SK-N-SH (cell line): ENCODE results near the gene CTSS. TPM values are rescaled to one million over a fixed set of nuclear protein-coding genes. Genes with fewer than 3 reads are reported as not detected.

ENCODE experiments used
- CTCF ChIA-PET: fragments of 300-600, 350-600 bp; formaldehyde crosslinking; extraction: SDS; loops from one replicate; lab custom pipeline; 2021; lab: Yijun Ruan, JAX
- POLR2A ChIA-PET: fragments of 350-600 bp; sonication (Branson Sonifier 250); formaldehyde crosslinking; extraction: SDS; loops from one replicate; lab custom pipeline; 2020; ENCODE audit warnings: antibody characterized with exemption, inconsistent platforms; lab: Yijun Ruan, JAX
- DNase-seq: peaks from one replicate; pipeline ENCODE4 v3.0.0; 2012
- H2AFZ ChIP-seq: fragments of 200-600 bp; sonication (generic); 2 replicates; pipeline ENCODE4 v1.8.1; 2016; ENCODE audit warnings: antibody characterized with exemption, mild to moderate bottlenecking, low read depth
- H3F3A ChIP-seq: fragments of 200-600 bp; sonication (generic); replicated peaks from 2 replicates; pipeline ENCODE3; 2016; ENCODE audit warnings: antibody characterized with exemption, mild to moderate bottlenecking; ENCODE audit not compliant: insufficient read depth
- H3K27ac ChIP-seq, 2 experiments: fragments of 200-500 bp in 1 of 2; fragments of 200-600 bp in 1 of 2; sonication (Bioruptor generic) in 1 of 2; sonication (generic), shearing (Covaris generic) in 1 of 2; 2 replicates each; pipeline versions ENCODE4 v1.5.1 to v1.6.1; 2014 to 2016; ENCODE audit warnings: low read depth in 2 of 2, inconsistent platforms in 1 of 2, low read length in 1 of 2, mild to moderate bottlenecking in 1 of 2, mixed read lengths in 1 of 2
- H3K27me3 ChIP-seq: fragments of 200-600 bp; sonication (generic), shearing (Covaris generic); 2 replicates; pipeline ENCODE4 v1.6.1; 2016; ENCODE audit warnings: mixed run types; ENCODE audit not compliant: insufficient read depth
- H3K36me3 ChIP-seq, 2 experiments: fragments of 200-500 bp in 1 of 2; fragments of 200-600 bp in 1 of 2; sonication (Bioruptor generic) in 1 of 2; sonication (generic) in 1 of 2; replicated peaks in 1 of 2; 2 replicates each; pipeline versions ENCODE3 to v1.5.1; 2014 to 2016; ENCODE audit warnings: low read length in 1 of 2, mild to moderate bottlenecking in 1 of 2; ENCODE audit not compliant: insufficient read depth in 2 of 2, control insufficient read depth in 1 of 2
- H3K4me1 ChIP-seq, 2 experiments: fragments of 200-500 bp in 1 of 2; fragments of 200-600 bp in 1 of 2; sonication (Bioruptor generic) in 1 of 2; sonication (generic), shearing (Covaris generic) in 1 of 2; 2 replicates each; pipeline versions ENCODE4 v1.5.1 to v1.6.1; 2014 to 2016; ENCODE audit warnings: low read depth in 1 of 2, low read length in 1 of 2, mixed run types in 1 of 2; ENCODE audit not compliant: insufficient read depth in 2 of 2, control insufficient read depth in 1 of 2
- H3K4me2 ChIP-seq: fragments of 200-600 bp; sonication (generic), shearing (Covaris generic); 2 replicates; pipeline ENCODE4 v1.6.1; 2017; ENCODE audit warnings: mixed run types
- H3K4me3 ChIP-seq, 2 experiments: fragments of 200-500 bp in 1 of 2; fragments of 200-600 bp in 1 of 2; sonication (Bioruptor generic) in 1 of 2; sonication (generic), shearing (Covaris generic) in 1 of 2; 2 replicates each; pipeline versions ENCODE4 v1.5.1 to v1.8.1; 2014 to 2016; ENCODE audit warnings: low read depth in 2 of 2, inconsistent platforms in 1 of 2, low read length in 1 of 2, mild to moderate bottlenecking in 1 of 2, mixed read lengths in 1 of 2, moderate library complexity in 1 of 2
- H3K79me2 ChIP-seq: fragments of 200-600 bp; sonication (generic); 2 replicates; pipeline ENCODE4 v1.8.1; 2017; ENCODE audit warnings: mild to moderate bottlenecking; ENCODE audit not compliant: insufficient read depth
- H3K9ac ChIP-seq: fragments of 200-600 bp; sonication (generic); 2 replicates; pipeline ENCODE4 v1.6.1; 2017; ENCODE audit warnings: mixed run types
- H3K9me2 ChIP-seq: fragments of 200-600 bp; sonication (generic); 2 replicates; pipeline ENCODE4 v1.6.1; 2017; ENCODE audit warnings: mixed run types
- H3K9me3 ChIP-seq: fragments of 200-600 bp; sonication (generic); 2 replicates; pipeline ENCODE4 v1.6.1; 2017; ENCODE audit warnings: mixed run types, mild to moderate bottlenecking, moderate library complexity
- H4K20me1 ChIP-seq: fragments of 200-600 bp; sonication (generic); 2 replicates; pipeline ENCODE4 v1.6.1; 2017; ENCODE audit warnings: mild to moderate bottlenecking, mixed run types; ENCODE audit not compliant: insufficient read depth
- CHD2 ChIP-seq: fragments of 150-350 bp; IDR thresholded peaks from 2 replicates; pipeline ENCODE4 v1.6.1; 2018; ENCODE audit warnings: low read length; ENCODE audit not compliant: partially characterized antibody
- ELF1 ChIP-seq: IDR thresholded peaks from 2 replicates; pipeline ENCODE4 v1.4.0; 2012
- EP300 ChIP-seq, 2 experiments: IDR thresholded peaks; 2 replicates each; pipeline versions ENCODE4 v1.4.0 to v1.6.1; 2012; ENCODE audit warnings: borderline replicate concordance in 1 of 2, low read depth in 1 of 2, low read length in 1 of 2
- FOSL2 ChIP-seq: IDR thresholded peaks from 2 replicates; pipeline ENCODE4 v1.4.0; 2012; ENCODE audit warnings: low read depth, mild to moderate bottlenecking, moderate library complexity, borderline replicate concordance
- FOXM1 ChIP-seq: IDR thresholded peaks from 2 replicates; pipeline ENCODE4 v1.4.0; 2012; ENCODE audit warnings: low read depth, mild to moderate bottlenecking
- GABPA ChIP-seq: IDR thresholded peaks from 2 replicates; pipeline ENCODE4 v1.4.0; 2012; ENCODE audit warnings: low read depth, mild to moderate bottlenecking
- MEF2A ChIP-seq: IDR thresholded peaks from 2 replicates; pipeline ENCODE4 v1.4.0; 2012; ENCODE audit warnings: low read depth, borderline replicate concordance
- NRF1 ChIP-seq: IDR thresholded peaks from 2 replicates; pipeline ENCODE4 v1.6.1; 2012; ENCODE audit warnings: low read depth, mild to moderate bottlenecking, low read length
- PBX3 ChIP-seq: IDR thresholded peaks from 2 replicates; pipeline ENCODE4; 2012
- REST ChIP-seq: IDR thresholded peaks from 2 replicates; pipeline ENCODE4 v1.6.1; 2012; ENCODE audit warnings: mild to moderate bottlenecking, low read depth, low read length, moderate library complexity
- RFX5 ChIP-seq: IDR thresholded peaks from 2 replicates; pipeline ENCODE4 v1.6.1; 2012; ENCODE audit warnings: mild to moderate bottlenecking, improper control_type of control experiment, low read length
- ZBTB33 ChIP-seq: IDR thresholded peaks from 2 replicates; pipeline ENCODE4 v1.4.0; 2012; ENCODE audit warnings: low read depth, borderline replicate concordance
- WGBS: methylation state at CpG from one replicate; pipeline ENCODE4 v1.1.6; 2017; ENCODE audit warnings: low lambda C conversion rate; 5-methylcytosine and 5-hydroxymethylcytosine counted together
- polyA plus RNA-seq, 3 experiments: library from polyadenylated mRNA; depleted of rRNA; stranded (reverse); fragments of >200 nt; gene quantifications; 2 replicates each; pipeline ENCODE4 v1.2.3, GENCODE V29; 2012

CTSS gene
- polyA plus RNA-seq, 1 of the 3 experiments (the other 2 are of a cell fraction) = 1.4 TPM

- WGBS = 84% methylated on average over 9 of the region's 9 CpGs
- CTCF ChIA-PET = interaction anchor here (1.1 kb wide), 1 partner anchor 18 kb away, joined by 3 read pairs; no protein-coding TSS in a partner anchor
- POLR2A ChIA-PET = no interaction called here
Observed at GRCh38 chr1:150810958-150811659, 45.5 kb upstream of the CTSS start.

GRCh38 chr1:150809651-150810050, 44.1 kb upstream of the CTSS start:
- Histone ChIP-seq H3K36me3 (peaks cover 31 to 44% of the 10 kb centered on the region in 2 experiments), H3K4me1 (no peaks in the 10 kb centered on the region; a peak in 1 of 4 replicates), H3K4me2 (no peak overlapping the region), H3K79me2 (no peaks in the 10 kb centered on the region), H3K4me3 (no peak overlapping the region), H4K20me1 (no peaks in the 10 kb centered on the region), H3K27me3 (no peaks in the 10 kb centered on the region), H3K9me3 (no peaks in the 10 kb centered on the region), H3K9me2 (no peaks in the 10 kb centered on the region), H3K27ac (no peak overlapping the region), H3K9ac (no peak overlapping the region), H3F3A (no peaks in the 10 kb centered on the region), H2AFZ (no peak overlapping the region)
- DNase-seq = no peak
- ChIA-PET CTCF (interaction anchor here (1.0 to 1.1 kb wide), 3 partner anchors 20 to 250 kb away, joined by 3 to 4 read pairs (median 3); no protein-coding TSS in a partner anchor), POLR2A (no interaction called here)
- 67% methylated on average over 3 of the region's 3 CpGs for WGBS
- TF ChIP-seq CHD2 (no peak), ELF1 (no peak), FOXM1 (no peak)

More at GRCh38 chr1:150810958-150811659, 45.5 kb upstream of the CTSS start:
- Histone ChIP-seq H3F3A (no peaks in the 10 kb centered on the region), H3K4me2 (no peak overlapping the region), H3K4me1 (no peaks in the 10 kb centered on the region; a peak in 1 of 4 replicates), H2AFZ (no peak overlapping the region), H3K9me3 (no peaks in the 10 kb centered on the region), H4K20me1 (no peaks in the 10 kb centered on the region), H3K36me3 (peaks cover 33 to 46% of the 10 kb centered on the region in 2 experiments), H3K9ac (no peak overlapping the region), H3K9me2 (no peaks in the 10 kb centered on the region), H3K27me3 (no peaks in the 10 kb centered on the region), H3K4me3 (no peak overlapping the region), H3K27ac (no peak overlapping the region), H3K79me2 (no peaks in the 10 kb centered on the region)
- no peak for TF ChIP-seq GABPA
- no peak for DNase-seq

- no peaks in the 10 kb centered on the region; a peak in 1 of 4 replicates for H3K4me1 ChIP-seq
- CTCF ChIA-PET = interaction anchor here (1.0 to 1.6 kb wide), 3 partner anchors 33 to 249 kb away, joined by 3 to 4 read pairs (median 4); no protein-coding TSS in a partner anchor
- no peaks in the 10 kb centered on the region for H3K9me2 ChIP-seq
- no peak overlapping the region for H3K4me3 ChIP-seq
- H3K27ac ChIP-seq = no peak overlapping the region
- H3K9ac ChIP-seq = no peak overlapping the region
- no peaks in the 10 kb centered on the region for H3K9me3 ChIP-seq
- H2AFZ ChIP-seq = no peak overlapping the region
- H3K79me2 ChIP-seq = no peaks in the 10 kb centered on the region
- POLR2A ChIA-PET = interaction anchor here (0.6 kb wide), 1 partner anchor 69 kb away, joined by 3 read pairs; no protein-coding TSS in a partner anchor
- 97% methylated on average over 2 of the region's 2 CpGs for WGBS
- no peak for DNase-seq
- no peaks in the 10 kb centered on the region for H3K27me3 ChIP-seq
- H3F3A ChIP-seq = no peaks in the 10 kb centered on the region
- H3K36me3 ChIP-seq = peaks cover 29 to 44% of the 10 kb centered on the region in 2 experiments
- no peaks in the 10 kb centered on the region for H4K20me1 ChIP-seq
- H3K4me2 ChIP-seq = no peak overlapping the region
- TF ChIP-seq NRF1 (no peak), REST (no peak), RFX5 (no peak), CHD2 (no peak), ZBTB33 (no peak), FOXM1 (no peak), FOSL2 (no peak), MEF2A (no peak), EP300 (IDR thresholded peaks at IDR 0.05; ENCODE audit: borderline replicate concordance in 1 of 2, low read depth in 1 of 2, low read length in 1 of 2) (no peak), PBX3 (no peak), GABPA (no peak)
Observed at GRCh38 chr1:150808846-150809245, 43.3 kb upstream of the CTSS start.
